ENCODE data around the gene ZNF333.

Gene ZNF333

GRCh38 chr19:14689598-14690503 is at the start of gene ZNF333:
TSS of gene ZNF333 (plus strand) at chr19:14690048. CDS start at chr19:14693492, 3,444 bp downstream.
- in situ Hi-C loops (cut with MboI; ENCODE audit: low sequenced_read_pairs), result no loop called here

GRCh38 chr19:14648506-14648905 is 41.3 kb upstream of the ZNF333 start:
- in situ Hi-C loops (cut with MboI; ENCODE audit: low sequenced_read_pairs), result no loop called here

- in situ Hi-C loops (cut with MboI; ENCODE audit: low sequenced_read_pairs), result no loop called here
Observed at GRCh38 chr19:14649020-14649419, 40.8 kb upstream of the ZNF333 start.

DNA sequence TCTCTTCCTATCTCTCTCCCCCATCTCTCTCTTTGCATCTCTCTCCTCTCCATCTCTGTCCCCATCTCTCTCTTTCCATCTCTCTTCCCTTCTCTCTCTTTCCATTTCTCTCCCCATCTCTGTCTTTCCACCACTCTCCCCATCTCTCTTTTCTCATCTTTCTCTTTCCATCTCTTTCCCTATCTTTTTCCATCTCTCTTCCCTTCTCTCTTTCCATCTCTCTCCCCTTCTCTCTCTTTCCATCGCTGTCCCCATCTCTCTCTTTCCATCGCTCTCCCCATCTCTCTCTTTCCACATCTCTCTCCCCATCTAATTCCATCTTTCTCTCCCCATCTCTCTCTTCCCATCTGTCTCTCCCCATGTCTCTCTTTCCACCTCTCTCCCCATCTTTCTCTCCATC is 39.7 kb upstream of the ZNF333 start:
- in situ Hi-C loops (cut with MboI; ENCODE audit: low sequenced_read_pairs), result no loop called here

GRCh38 chr19:14654786-14655560 is 34.9 kb upstream of the ZNF333 start:
- in situ Hi-C loops (cut with MboI; ENCODE audit: low sequenced_read_pairs), result no loop called here

- in situ Hi-C loops (cut with MboI; ENCODE audit: low sequenced_read_pairs), result no loop called here
Observed at GRCh38 chr19:14655726-14656125, 34.1 kb upstream of the ZNF333 start.

- in situ Hi-C loops (cut with MboI; ENCODE audit: low sequenced_read_pairs), result no loop called here
Observed at GRCh38 chr19:14659874-14660489, 29.9 kb upstream of the ZNF333 start.

- in situ Hi-C loops (cut with MboI; ENCODE audit: low sequenced_read_pairs), result no loop called here
Observed at GRCh38 chr19:14661372-14661924, 28.4 kb upstream of the ZNF333 start.

DNA sequence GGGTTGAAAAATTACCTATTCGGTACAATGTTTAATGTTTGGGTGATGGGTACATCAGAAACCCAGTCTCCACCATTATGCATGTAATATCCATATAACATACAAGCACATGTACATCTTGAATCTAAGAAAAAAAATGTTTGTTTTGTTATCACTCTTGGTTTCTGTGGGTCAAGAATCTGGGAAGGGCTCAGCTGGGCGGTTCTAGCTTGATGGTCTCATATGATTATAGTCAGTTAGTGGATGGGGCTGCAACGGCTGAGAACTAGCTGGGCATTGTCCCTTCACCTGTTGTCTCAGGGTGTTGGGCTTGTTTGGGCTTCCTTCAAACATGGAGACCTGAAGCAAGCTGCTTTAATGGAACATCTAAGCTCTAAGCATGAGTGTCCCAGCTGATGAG is 19.9 kb upstream of the ZNF333 start:
- in situ Hi-C loops (cut with MboI; ENCODE audit: low sequenced_read_pairs), result no loop called here

DNA sequence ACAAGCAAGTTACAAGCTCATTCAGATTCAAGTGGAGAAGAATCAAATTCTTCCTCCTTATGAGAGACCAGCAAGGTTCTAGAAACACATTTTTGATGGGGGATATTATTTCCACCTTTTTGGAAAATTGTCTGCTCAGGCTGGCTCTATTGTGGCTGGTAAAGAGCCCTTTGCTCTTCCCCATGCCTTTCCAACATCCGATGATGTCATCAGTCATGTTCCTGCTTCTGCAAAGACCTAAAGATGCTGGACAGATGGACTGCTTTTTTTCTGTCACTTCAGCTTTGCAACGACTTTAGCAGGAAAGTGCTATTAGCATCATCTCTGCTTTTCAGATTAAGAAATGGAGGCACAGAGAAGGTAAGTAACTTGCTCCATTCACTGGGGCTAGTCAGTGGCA is 19.4 kb upstream of the ZNF333 start:
- in situ Hi-C loops (cut with MboI; ENCODE audit: low sequenced_read_pairs), result no loop called here

DNA sequence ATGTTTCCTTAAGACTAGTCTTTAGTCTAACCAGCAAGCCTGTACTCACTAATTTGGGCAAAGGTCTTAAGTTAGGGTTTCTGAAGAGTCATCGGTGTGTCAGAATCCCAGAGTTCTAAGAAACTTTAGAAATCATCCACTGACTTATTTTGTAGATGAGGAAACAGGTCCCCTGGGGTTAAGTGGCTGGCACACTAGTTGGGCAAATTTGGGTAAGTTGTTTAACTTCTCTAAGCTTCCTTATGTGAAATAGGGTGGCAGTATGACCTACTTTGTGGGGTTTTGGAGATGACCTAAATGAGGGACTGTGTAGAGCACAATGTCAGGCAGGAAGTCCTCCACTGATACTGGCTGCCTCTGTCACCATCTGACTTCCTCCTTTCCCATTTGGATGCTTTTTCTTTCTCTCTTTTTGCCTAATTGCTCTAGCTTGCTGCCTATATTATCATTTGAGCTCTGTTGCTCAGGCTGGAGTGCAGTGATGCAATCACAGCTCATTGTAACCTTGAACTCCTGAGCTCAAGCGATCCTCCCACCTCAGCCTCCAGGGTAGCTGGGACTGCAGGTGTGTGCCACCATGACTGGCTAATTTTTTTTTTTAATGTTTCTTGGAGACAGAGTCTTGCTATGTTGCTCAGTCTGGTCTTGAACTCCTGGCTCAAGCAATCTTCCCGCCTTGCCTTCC is 17.5 kb upstream of the ZNF333 start:
- in situ Hi-C loops (cut with MboI; ENCODE audit: low sequenced_read_pairs), result no loop called here

GRCh38 chr19:14673088-14673487 is 16.8 kb upstream of the ZNF333 start:
- in situ Hi-C loops (cut with MboI; ENCODE audit: low sequenced_read_pairs), result no loop called here

DNA sequence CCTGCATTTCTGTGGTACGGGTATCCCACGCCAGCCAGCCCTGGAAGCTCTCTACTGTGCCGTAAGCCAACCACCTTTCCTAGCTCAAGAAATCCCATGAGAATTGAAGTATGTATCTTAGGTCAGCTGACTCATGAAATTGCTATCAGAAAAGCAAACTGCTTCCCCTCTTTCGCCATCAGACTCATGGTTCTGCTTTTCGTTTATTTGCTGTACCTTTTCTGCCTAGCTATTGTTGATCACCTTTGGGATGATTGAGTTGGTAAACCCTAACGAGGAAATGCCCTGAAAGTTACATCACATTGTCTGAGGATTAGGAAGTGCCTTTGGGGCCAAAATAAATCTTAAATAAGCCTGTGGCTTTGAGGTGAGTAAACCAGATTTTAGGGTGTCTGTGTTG is 15.1 kb upstream of the ZNF333 start, which contains the start of gene ADGRE3:
Gene ADGRE3 (minus strand): TSS at position 81 of the 400 bp plus-strand sequence. CDS start 74 bp downstream, at position 7.
- in situ Hi-C loops (cut with MboI; ENCODE audit: low sequenced_read_pairs), result no loop called here

- in situ Hi-C loops (cut with MboI; ENCODE audit: low sequenced_read_pairs), result no loop called here
Observed at GRCh38 chr19:14676762-14677161, 13.1 kb upstream of the ZNF333 start.

- in situ Hi-C loops (cut with MboI; ENCODE audit: low sequenced_read_pairs), result no loop called here
Observed at GRCh38 chr19:14677464-14677863, 12.4 kb upstream of the ZNF333 start.

DNA sequence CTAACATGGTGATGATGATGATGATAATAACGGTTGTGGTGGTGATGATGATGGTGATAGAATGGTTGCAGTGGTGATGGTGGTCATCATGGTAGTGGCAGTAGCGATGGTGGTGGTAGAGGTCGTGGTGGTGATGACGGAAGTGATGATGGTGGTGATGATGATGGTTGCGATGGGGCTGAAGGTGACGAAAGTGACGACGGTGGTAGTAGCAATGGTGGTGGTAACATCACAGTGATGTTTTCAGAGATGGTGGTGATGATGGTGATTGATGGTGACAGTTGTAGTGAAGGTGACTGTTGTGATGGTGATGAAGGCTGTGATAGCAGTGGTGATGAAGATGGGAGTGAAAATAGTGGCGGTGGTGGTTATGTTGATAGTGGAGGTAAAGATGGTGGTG is 11.6 kb upstream of the ZNF333 start:
- in situ Hi-C loops (cut with MboI; ENCODE audit: low sequenced_read_pairs), result no loop called here

DNA sequence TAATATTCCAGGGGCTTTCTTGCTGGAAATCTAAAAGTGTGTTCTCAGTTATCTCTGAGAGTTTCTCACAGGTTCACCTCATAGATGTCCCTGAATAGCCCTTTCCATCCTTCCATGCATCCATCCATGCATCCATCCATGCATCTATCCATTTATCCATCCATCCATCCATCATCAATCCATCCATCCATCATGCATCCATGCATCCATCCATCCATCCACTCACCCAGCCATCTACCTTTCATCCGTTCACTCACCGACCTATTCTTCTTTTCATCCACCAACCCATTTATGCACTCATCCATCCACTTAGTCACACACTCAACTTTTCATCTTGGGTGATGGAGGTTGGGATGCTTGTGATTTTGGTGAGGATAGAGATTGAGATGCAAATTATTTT is 7.8 kb upstream of the ZNF333 start:
- in situ Hi-C loops (cut with MboI; ENCODE audit: low sequenced_read_pairs), result no loop called here

DNA sequence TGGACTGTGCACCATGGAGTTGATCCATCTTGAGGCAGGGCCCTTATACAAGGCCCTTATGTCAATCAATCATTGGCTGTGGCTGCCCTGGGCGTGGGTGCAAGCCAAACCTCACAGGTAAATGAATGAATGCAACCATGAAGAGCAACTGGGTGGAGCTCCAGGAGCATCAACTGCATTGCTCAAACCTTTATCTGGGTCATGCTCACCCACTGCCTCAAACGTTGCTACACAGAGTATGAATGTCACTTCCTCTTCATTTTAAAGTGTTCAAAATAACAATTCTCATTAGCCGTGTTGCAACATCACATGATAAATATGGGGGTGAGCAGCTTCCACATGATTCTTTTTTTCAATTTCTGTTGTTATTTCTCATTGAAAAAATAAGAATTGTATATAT is 6.4 kb upstream of the ZNF333 start:
- in situ Hi-C loops (cut with MboI; ENCODE audit: low sequenced_read_pairs), result no loop called here

GRCh38 chr19:14686411-14686810 is 3.4 kb upstream of the ZNF333 start:
- in situ Hi-C loops (cut with MboI; ENCODE audit: low sequenced_read_pairs), result no loop called here

DNA sequence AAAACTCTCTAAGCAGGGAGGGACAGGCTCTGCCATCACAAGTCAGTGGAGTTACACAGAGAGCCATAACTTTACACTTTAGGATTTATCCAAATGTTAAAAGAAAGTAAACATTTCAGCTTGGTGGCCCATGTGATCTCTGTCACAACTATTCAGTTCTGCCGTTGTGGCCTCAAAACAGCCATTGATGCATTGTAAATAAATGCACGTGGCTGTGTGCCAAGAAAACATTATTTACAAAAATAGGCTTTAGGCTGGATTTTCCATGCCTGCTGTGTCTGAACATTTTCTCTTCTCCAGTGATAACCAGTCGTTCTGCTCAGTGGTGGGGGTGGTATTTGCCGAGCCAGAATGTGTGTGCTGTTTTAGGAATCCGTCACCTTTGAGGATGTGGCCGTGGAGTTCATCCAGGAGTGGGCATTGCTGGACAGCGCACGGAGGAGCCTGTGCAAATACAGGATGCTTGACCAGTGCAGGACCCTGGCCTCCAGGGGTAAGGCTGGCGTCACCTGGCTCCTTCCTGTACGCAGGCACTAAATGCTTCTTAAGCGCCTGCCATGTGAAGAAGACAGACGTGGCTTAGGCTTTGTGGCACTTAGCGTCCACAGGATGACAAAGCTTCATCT is 4.9 kb downstream of the ZNF333 start:
- in situ Hi-C loops (cut with MboI; ENCODE audit: low sequenced_read_pairs), result no loop called here

Data from hTERT RPE-1 (cell line).